ENCODE results near the gene MPST.

MPST gene

GRCh38 chr22:37046589-37046988, 27.0 kb downstream of the MPST start:
- DNase-seq: no peak

GRCh38 chr22:37047006-37047405, 27.5 kb downstream of the MPST start:
- no peak for DNase-seq

- no peak for DNase-seq
Measured at GRCh38 chr22:37048133-37048532, 28.6 kb downstream of the MPST start.

- no peak for DNase-seq
Measured at GRCh38 chr22:37049224-37049623, 29.7 kb downstream of the MPST start.

GRCh38 chr22:37050913-37051312, 31.4 kb downstream of the MPST start:
- no peak for DNase-seq

- DNase-seq: peak; percentile 81
Measured at GRCh38 chr22:37051391-37052385, 32.1 kb downstream of the MPST start, which contains the start of gene KCTD17. KCTD17 (plus strand) TSS chr22:37051742; CDS start chr22:37051761, 19 bp downstream.

GRCh38 chr22:37052386-37053309, 33.1 kb downstream of the MPST start:
- DNase-seq: no peak

GRCh38 chr22:37053310-37054055, 33.9 kb downstream of the MPST start:
- no peak for DNase-seq

- no peak for DNase-seq
Measured at GRCh38 chr22:37054056-37054395, 34.5 kb downstream of the MPST start.

- DNase-seq: no peak
Measured at GRCh38 chr22:37054600-37055365, 35.2 kb downstream of the MPST start.

- no peak for DNase-seq
Measured at GRCh38 chr22:37056246-37056645, 36.7 kb downstream of the MPST start.

- DNase-seq: no peak
Measured at GRCh38 chr22:37057226-37057625, 37.7 kb downstream of the MPST start.

GRCh38 chr22:37057796-37058510, 38.4 kb downstream of the MPST start:
- no peak for DNase-seq

GRCh38 chr22:37058917-37059701, 39.6 kb downstream of the MPST start:
- DNase-seq: no peak

- DNase-seq: no peak
Measured at GRCh38 chr22:37059876-37060449, 40.4 kb downstream of the MPST start.

GRCh38 chr22:37060801-37061610, 41.5 kb downstream of the MPST start:
- DNase-seq: no peak

GRCh38 chr22:37061611-37062375, 42.3 kb downstream of the MPST start:
- no peak for DNase-seq

GRCh38 chr22:37062376-37062675, 42.8 kb downstream of the MPST start:
- DNase-seq: no peak

Data from activated CD8-positive, alpha-beta memory T cell treated with anti-CD3 and anti-CD28 coated beads, Interleukin-2, amount 50 U/mL, for 4 hours (primary cell).